DND-41 (cell line): ENCODE results near the gene CTIF.

Experiments used
- ATAC-seq: fragments of 200-7000 bp; cut with Tn5 transposase; 3 replicates; pipeline ENCODE4 v1.9.1; 2021; ENCODE audit warnings: low read depth; ENCODE audit not compliant: insufficient read depth
- DNase-seq: peaks from one replicate; pipeline ENCODE4 v3.0.0-alpha.2; 2020
- H2AFZ ChIP-seq: 2 replicates; pipeline ENCODE4 v1.6.0; 2012; ENCODE audit warnings: low read depth, low read length
- H3K27ac ChIP-seq: 2 replicates; pipeline ENCODE4 v1.5.1; 2012; ENCODE audit warnings: low read length, inconsistent platforms
- H3K27me3 ChIP-seq: fragments of 200-600 bp; sonication (generic); 2 replicates; pipeline ENCODE4 v1.6.0; 2012; ENCODE audit warnings: low read length, mild to moderate bottlenecking, inconsistent platforms; ENCODE audit not compliant: insufficient read depth, poor library complexity
- H3K36me3 ChIP-seq: 2 replicates; pipeline ENCODE4 v1.5.1; 2012; ENCODE audit warnings: low read length, inconsistent platforms; ENCODE audit not compliant: insufficient read depth
- H3K4me1 ChIP-seq: 2 replicates; pipeline ENCODE4 v1.5.1; 2012; ENCODE audit warnings: mild to moderate bottlenecking, low read length; ENCODE audit not compliant: insufficient read depth
- H3K4me2 ChIP-seq: 2 replicates; pipeline ENCODE4 v1.6.0; 2012; ENCODE audit warnings: mild to moderate bottlenecking, moderate library complexity, low read length, inconsistent platforms; ENCODE audit not compliant: insufficient read depth
- H3K4me3 ChIP-seq, 2 experiments: fragments of 200-600 bp in 1 of 2; shearing (Covaris generic) in 1 of 2; 2 replicates each; pipeline ENCODE4 v1.5.1; 2012 to 2016; ENCODE audit warnings: inconsistent platforms in 2 of 2, low read length in 2 of 2, mild to moderate bottlenecking in 2 of 2, low read depth in 1 of 2, moderate library complexity in 1 of 2
- H3K79me2 ChIP-seq: 2 replicates; pipeline ENCODE4 v1.6.0; 2012; ENCODE audit warnings: low read length, inconsistent platforms; ENCODE audit not compliant: insufficient read depth
- H3K9ac ChIP-seq: 2 replicates; pipeline ENCODE4 v1.6.0; 2012; ENCODE audit warnings: low read depth, mild to moderate bottlenecking, inconsistent platforms, low read length, moderate library complexity
- H3K9me3 ChIP-seq: 2 replicates; pipeline ENCODE4 v1.5.1; 2012; ENCODE audit warnings: low read length, moderate library complexity, mild to moderate bottlenecking, inconsistent platforms; ENCODE audit not compliant: insufficient read depth, severe bottlenecking
- H4K20me1 ChIP-seq: 2 replicates; pipeline ENCODE4 v1.6.0; 2012; ENCODE audit warnings: low read length; ENCODE audit not compliant: insufficient read depth
- CTCF ChIP-seq: IDR thresholded peaks from 2 replicates; pipeline ENCODE4 v1.5.1; 2012; ENCODE audit warnings: borderline replicate concordance, low read length, moderate library complexity, mild to moderate bottlenecking; ENCODE audit not compliant: poor library complexity, severe bottlenecking; ENCODE audit errors: extremely low read depth
- EZH2 ChIP-seq: IDR thresholded peaks from 3 replicates; pipeline ENCODE4 v1.6.1; 2012; ENCODE audit warnings: borderline replicate concordance, low read depth, mild to moderate bottlenecking, moderate library complexity, low read length, inconsistent platforms; ENCODE audit not compliant: severe bottlenecking

Gene CTIF

GRCh38 chr18:48777744-48778116 lies 238.9 kb downstream of the CTIF start:
- Histone ChIP-seq H3K79me2 (no peaks in the 10 kb centered on the region), H3K4me3 (no peak overlapping the region), H3K27me3 (no peaks in the 10 kb centered on the region), H3K9me3 (no peaks in the 10 kb centered on the region), H3K4me1 (no peaks in the 10 kb centered on the region), H4K20me1 (no peaks in the 10 kb centered on the region), H3K4me2 (no peak overlapping the region), H3K9ac (no peak overlapping the region), H3K27ac (no peak overlapping the region), H2AFZ (no peak overlapping the region), H3K36me3 (no peaks in the 10 kb centered on the region)
- no peak for TF ChIP-seq EZH2
- peak; percentile 18 for TF ChIP-seq CTCF
- no peak for ATAC-seq
- DNase-seq = no peak

DNA sequence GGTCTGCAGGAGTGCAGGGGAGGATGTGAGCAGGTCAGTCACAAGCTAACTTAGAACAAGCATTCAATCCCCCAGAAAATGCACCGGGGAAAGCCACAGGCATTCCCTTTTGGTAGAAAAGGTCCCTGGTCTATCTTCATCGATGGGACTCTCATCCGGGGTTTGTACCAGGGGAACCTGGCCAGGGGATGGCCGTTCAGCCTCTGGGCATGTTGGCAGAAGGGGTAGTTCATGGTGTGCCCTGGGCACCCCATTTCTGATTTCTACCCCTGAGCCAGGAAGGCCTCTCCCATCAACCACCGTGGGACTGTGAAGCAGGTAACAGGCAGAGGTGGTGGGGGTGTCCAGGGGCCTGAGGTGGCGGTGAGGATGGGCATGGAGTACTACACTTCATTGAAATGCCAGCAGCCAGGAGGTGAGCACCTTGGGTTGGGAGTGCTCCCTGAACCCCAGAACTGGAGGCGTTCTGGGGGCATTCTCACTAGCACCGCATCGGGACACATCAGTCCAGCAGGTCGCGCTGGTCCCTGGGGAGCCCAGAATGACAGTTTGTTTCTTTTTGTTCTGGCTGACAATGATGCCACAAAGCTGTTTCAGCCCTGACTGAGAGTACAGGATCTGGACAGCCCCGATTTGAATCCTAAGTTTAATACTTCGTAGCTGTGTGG lies 239.6 kb downstream of the CTIF start:
- Histone ChIP-seq H3K4me2 (no peak overlapping the region), H3K79me2 (no peaks in the 10 kb centered on the region), H3K4me3 (no peak overlapping the region), H3K4me1 (no peaks in the 10 kb centered on the region), H3K9ac (no peak overlapping the region), H3K27me3 (no peaks in the 10 kb centered on the region), H3K36me3 (no peaks in the 10 kb centered on the region), H2AFZ (no peak overlapping the region), H3K27ac (no peak overlapping the region), H3K9me3 (no peaks in the 10 kb centered on the region), H4K20me1 (no peaks in the 10 kb centered on the region)
- ATAC-seq (no peak), DNase-seq (no peak)
- TF ChIP-seq EZH2 (no peak), CTCF (no peak)

GRCh38 chr18:48779462-48779861 lies 240.6 kb downstream of the CTIF start:
- Histone ChIP-seq H3K4me3 (no peak overlapping the region), H3K27me3 (no peaks in the 10 kb centered on the region), H3K79me2 (no peaks in the 10 kb centered on the region), H3K4me2 (no peak overlapping the region), H2AFZ (no peak overlapping the region), H3K4me1 (no peaks in the 10 kb centered on the region), H3K36me3 (no peaks in the 10 kb centered on the region), H3K27ac (no peak overlapping the region), H4K20me1 (no peaks in the 10 kb centered on the region), H3K9ac (no peak overlapping the region), H3K9me3 (no peaks in the 10 kb centered on the region)
- TF ChIP-seq EZH2 (no peak), CTCF (no peak)
- ATAC-seq (no peak), DNase-seq (no peak)
